ENCODE results near the gene SND1.

DNA sequence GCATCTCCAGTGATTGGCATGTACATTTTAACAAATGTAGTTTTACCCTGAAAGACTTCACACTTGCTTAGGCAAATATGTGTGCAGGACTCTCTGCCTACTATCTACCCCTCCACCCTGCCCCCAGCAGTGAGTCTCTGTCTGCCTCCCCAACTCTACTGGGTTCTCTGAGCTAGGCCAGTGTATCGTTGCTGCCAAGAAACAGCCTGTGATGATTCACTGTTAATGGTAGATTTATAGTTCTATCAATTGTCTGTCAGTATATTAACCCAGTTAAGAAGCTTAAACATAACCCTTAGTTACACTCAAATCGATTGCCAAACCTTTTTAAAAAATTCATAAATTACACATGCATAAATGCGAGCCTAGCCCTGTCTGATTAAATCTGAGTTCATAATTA is 137.0 kb downstream of the SND1 start:
- TF ChIP-seq POLR2AphosphoS5 (IDR thresholded peaks at IDR 0.05; ENCODE audit: borderline replicate concordance, low read depth, low read length) (no peak), EZH2 (IDR thresholded peaks at IDR 0.05) (no peak), FOXP2 (optimal IDR thresholded peaks at IDR 0.05; ENCODE audit: control extremely low read depth, extremely low read length, insufficient read depth) (no peak)
